Measurements from ENCODE around the gene DMD. TPM values are rescaled to one million over a fixed set of nuclear protein-coding genes. Genes with fewer than 3 reads are reported as not detected.

The DMD gene
- total RNA-seq, 1 experiment from 2014 or later: 25.3 TPM

DNA sequence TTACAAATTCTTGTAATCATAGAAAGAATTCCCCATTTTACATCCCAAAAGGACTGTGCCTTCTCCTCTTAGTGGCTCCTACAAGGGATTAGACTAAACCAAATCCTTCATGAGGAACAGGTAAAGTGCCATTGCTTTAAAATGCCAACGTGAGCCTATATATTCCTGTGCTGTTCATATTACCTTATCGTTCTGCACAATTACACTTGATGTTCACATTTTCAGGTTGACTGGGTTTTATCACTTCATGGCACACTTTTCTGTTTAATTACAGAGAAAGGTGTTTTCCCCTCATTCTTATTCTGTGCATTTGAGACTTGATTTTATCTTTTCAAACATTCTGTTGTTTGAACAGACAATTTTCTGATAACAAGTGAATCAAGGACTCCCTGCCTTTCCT is 1493.9 kb downstream of the DMD start:
- Histone ChIP-seq H3F3A (ENCODE audit: insufficient read depth, low read depth) (no peaks in the 10 kb centered on the region), H3K9me3 (ENCODE audit: insufficient read depth, low read depth) (no peaks in the 10 kb centered on the region), H3K4me1 (replicated peaks; ENCODE audit: insufficient read depth) (no peaks in the 10 kb centered on the region), H3K9me2 (ENCODE audit: insufficient read depth) (no peaks in the 10 kb centered on the region), H3K79me2 (ENCODE audit: low read depth) (no peaks in the 10 kb centered on the region), H3K4me3 (no peak overlapping the region), H3K27me3 (ENCODE audit: insufficient read depth, low read depth) (no peaks in the 10 kb centered on the region), H4K20me1 (ENCODE audit: insufficient read depth) (no peaks in the 10 kb centered on the region), H3K27ac (no peak overlapping the region), H3K4me2 (no peak overlapping the region), H3K36me3 (ENCODE audit: low read depth) (no peaks in the 10 kb centered on the region), H2AFZ (no peak overlapping the region)
- no peak for DNase-seq
- CTCF ChIA-PET: no interaction called here
- no TSS peak for BruUV-seq (replicated peaks)
- POLR2A ChIA-PET (ENCODE audit: unreplicated experiment): no interaction called here
- TF ChIP-seq CTCF (conservative IDR thresholded peaks at IDR 0.05) (no peak), EZH2 (IDR thresholded peaks at IDR 0.05; ENCODE audit: low read depth) (no peak)
- intact Hi-C loops (cut with micrococcal nuclease; ENCODE audit: unreplicated experiment): no loop called here

GRCh38 chrX:31715675-31716074 is 1495.7 kb downstream of the DMD start:
- no peak for DNase-seq
- POLR2A ChIA-PET (ENCODE audit: unreplicated experiment): no interaction called here
- CTCF ChIA-PET: no interaction called here
- TF ChIP-seq EZH2 (IDR thresholded peaks at IDR 0.05; ENCODE audit: low read depth) (no peak), CTCF (conservative IDR thresholded peaks at IDR 0.05) (no peak)
- Histone ChIP-seq H3K4me3 (no peak overlapping the region), H2AFZ (no peak overlapping the region), H3K27ac (no peak overlapping the region), H3K4me1 (replicated peaks; ENCODE audit: insufficient read depth) (no peaks in the 10 kb centered on the region), H4K20me1 (ENCODE audit: insufficient read depth) (no peaks in the 10 kb centered on the region), H3F3A (ENCODE audit: insufficient read depth, low read depth) (no peaks in the 10 kb centered on the region), H3K9me2 (ENCODE audit: insufficient read depth) (no peaks in the 10 kb centered on the region), H3K27me3 (ENCODE audit: insufficient read depth, low read depth) (no peaks in the 10 kb centered on the region), H3K79me2 (ENCODE audit: low read depth) (no peaks in the 10 kb centered on the region), H3K4me2 (no peak overlapping the region), H3K9me3 (ENCODE audit: insufficient read depth, low read depth) (no peaks in the 10 kb centered on the region), H3K36me3 (ENCODE audit: low read depth) (no peaks in the 10 kb centered on the region)
- BruUV-seq (replicated peaks): no TSS peak
- intact Hi-C loops (cut with micrococcal nuclease; ENCODE audit: unreplicated experiment): no loop called here

DNA sequence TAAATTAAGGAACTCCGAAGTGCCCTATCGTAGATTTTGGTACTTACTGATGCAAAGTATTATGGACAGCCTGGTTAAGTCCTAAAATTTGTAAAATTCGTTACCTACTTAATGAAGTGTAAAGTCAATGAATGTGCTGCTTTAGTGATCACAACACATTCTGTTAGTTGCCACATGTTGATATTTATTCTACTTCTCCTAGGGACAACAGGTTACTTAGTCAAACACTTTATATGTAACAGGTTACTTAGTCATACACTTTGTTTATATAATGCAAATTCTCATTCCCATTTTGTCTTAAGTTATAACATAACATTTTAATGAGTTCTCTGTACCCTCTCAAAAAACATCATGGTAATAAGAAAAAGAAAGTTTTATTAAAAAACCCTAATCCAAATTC is 1496.6 kb downstream of the DMD start:
- no peak overlapping the region for H3K4me3 ChIP-seq
- no peaks in the 10 kb centered on the region for H3K79me2 ChIP-seq (ENCODE audit: low read depth)
- no peak overlapping the region for H3K27ac ChIP-seq
- H3F3A ChIP-seq (ENCODE audit: insufficient read depth, low read depth): no peaks in the 10 kb centered on the region
- TF ChIP-seq EZH2 (IDR thresholded peaks at IDR 0.05; ENCODE audit: low read depth): no peak
- no peak for TF ChIP-seq CTCF (conservative IDR thresholded peaks at IDR 0.05)
- no peaks in the 10 kb centered on the region for H3K9me2 ChIP-seq (ENCODE audit: insufficient read depth)
- H3K9me3 ChIP-seq (ENCODE audit: insufficient read depth, low read depth): no peaks in the 10 kb centered on the region
- no peak overlapping the region for H3K4me2 ChIP-seq
- ChIA-PET CTCF (no interaction called here), POLR2A (ENCODE audit: unreplicated experiment) (no interaction called here)
- no peaks in the 10 kb centered on the region for H4K20me1 ChIP-seq (ENCODE audit: insufficient read depth)
- intact Hi-C loops (cut with micrococcal nuclease; ENCODE audit: unreplicated experiment): no loop called here
- H2AFZ ChIP-seq: no peak overlapping the region
- H3K36me3 ChIP-seq (ENCODE audit: low read depth): no peaks in the 10 kb centered on the region
- H3K4me1 ChIP-seq (replicated peaks; ENCODE audit: insufficient read depth): no peaks in the 10 kb centered on the region
- no peaks in the 10 kb centered on the region for H3K27me3 ChIP-seq (ENCODE audit: insufficient read depth, low read depth)
- no TSS peak for BruUV-seq (replicated peaks)
- DNase-seq: no peak
